Prostate gland (tissue), 2 donors: Measurements from ENCODE around the gene M1AP.

Experiments
- POLR2A ChIP-seq: fragments of 450-650 bp; IDR thresholded peaks from one replicate; pipeline ENCODE4 v1.6.1; 2016; ENCODE audit warnings: antibody characterized with exemption, mild to moderate bottlenecking
- POLR2AphosphoS5 ChIP-seq: sonication (generic); formaldehyde crosslinking; IDR thresholded peaks from one replicate; pipeline ENCODE4 v1.6.1; 2017; ENCODE audit warnings: antibody characterized with exemption
- TF ChIP-seq, protein P1 (sequence below), 4 experiments: fragments of 200-600 bp in 2 of 4; fragments of 450-650 bp in 2 of 4; sonication (generic) in 2 of 4; IDR thresholded peaks; 1 replicate in 3 of 4; 2 replicates in 1 of 4; pipeline ENCODE4 v1.5.1; 2016 to 2019; ENCODE audit warnings: antibody characterized with exemption in 4 of 4, mild to moderate bottlenecking in 2 of 4, moderate library complexity in 2 of 4

DNA sequence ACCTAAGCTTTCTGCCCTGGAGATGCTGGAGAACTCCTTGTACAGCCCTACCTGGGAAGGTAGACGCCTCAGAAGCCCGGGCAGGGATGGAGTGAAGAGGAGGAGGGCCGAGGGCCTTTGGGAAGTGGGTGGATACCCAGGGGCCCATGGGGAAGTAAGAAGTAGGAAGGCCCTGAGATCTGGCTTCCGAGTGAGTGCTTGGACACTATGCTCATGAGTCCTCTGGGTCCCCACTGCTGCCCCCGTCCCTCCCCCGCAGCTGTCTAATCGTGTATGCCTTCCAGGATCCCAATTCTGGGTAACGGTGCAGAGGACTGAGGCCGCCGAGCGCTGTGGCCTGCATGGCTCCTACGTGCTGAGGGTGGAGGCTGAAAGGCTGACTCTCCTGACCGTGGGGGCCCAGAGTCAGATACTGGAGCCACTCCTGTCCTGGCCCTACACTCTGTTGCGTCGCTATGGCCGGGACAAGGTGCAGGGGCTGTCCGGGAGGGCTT lies 92.5 kb downstream of the M1AP start:
- TF ChIP-seq, protein P1, sequence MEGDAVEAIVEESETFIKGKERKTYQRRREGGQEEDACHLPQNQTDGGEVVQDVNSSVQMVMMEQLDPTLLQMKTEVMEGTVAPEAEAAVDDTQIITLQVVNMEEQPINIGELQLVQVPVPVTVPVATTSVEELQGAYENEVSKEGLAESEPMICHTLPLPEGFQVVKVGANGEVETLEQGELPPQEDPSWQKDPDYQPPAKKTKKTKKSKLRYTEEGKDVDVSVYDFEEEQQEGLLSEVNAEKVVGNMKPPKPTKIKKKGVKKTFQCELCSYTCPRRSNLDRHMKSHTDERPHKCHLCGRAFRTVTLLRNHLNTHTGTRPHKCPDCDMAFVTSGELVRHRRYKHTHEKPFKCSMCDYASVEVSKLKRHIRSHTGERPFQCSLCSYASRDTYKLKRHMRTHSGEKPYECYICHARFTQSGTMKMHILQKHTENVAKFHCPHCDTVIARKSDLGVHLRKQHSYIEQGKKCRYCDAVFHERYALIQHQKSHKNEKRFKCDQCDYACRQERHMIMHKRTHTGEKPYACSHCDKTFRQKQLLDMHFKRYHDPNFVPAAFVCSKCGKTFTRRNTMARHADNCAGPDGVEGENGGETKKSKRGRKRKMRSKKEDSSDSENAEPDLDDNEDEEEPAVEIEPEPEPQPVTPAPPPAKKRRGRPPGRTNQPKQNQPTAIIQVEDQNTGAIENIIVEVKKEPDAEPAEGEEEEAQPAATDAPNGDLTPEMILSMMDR (IDR thresholded peaks at IDR 0.05), result no peak
- TF ChIP-seq POLR2A (no peak), POLR2AphosphoS5 (no peak)
